Tibial artery (tissue), 4 donors: ENCODE data around the gene VASN.
A peak's percentile ranks its signal among the peaks of the same experiment; 100 is the strongest.
"Not testable (repeated sequence)": the region's sequence is repeated elsewhere in the genome, so short reads cannot be mapped to it uniquely, and the experiment has no call there.

Experiments used
- DNase-seq, 2 donors: peaks; one replicate each; pipeline ENCODE4 v3.0.0-alpha.2; 2019
- H3K27ac ChIP-seq, 2 donors: fragments of 200-600 bp; sonication (generic) in 1 of 2; 1 replicate in 1 of 2; 2 replicates in 1 of 2; pipeline ENCODE4 v1.5.1; 2018 to 2019; ENCODE audit warnings: mild to moderate bottlenecking in 1 of 2
- H3K27me3 ChIP-seq, 2 donors: fragments of 200-600 bp; sonication (generic) in 1 of 2; one replicate each; pipeline versions ENCODE4 v1.5.1 to v1.6.0; 2016 to 2019
- H3K36me3 ChIP-seq, 3 donors: fragments of 200-600 bp; sonication (generic) in 2 of 3; one replicate each; pipeline ENCODE4 v1.5.1; 2016 to 2019; ENCODE audit warnings: mild to moderate bottlenecking in 2 of 3
- H3K4me1 ChIP-seq, 4 donors: fragments of 200-600 bp; sonication (generic) in 2 of 4; 1 replicate in 3 of 4; 2 replicates in 1 of 4; pipeline ENCODE4 v1.5.1; 2016 to 2019
- H3K4me3 ChIP-seq, 2 donors: fragments of 200-600 bp; sonication (generic) in 1 of 2; 1 replicate in 1 of 2; 2 replicates in 1 of 2; pipeline ENCODE4 v1.5.1; 2018 to 2019; ENCODE audit warnings: mild to moderate bottlenecking in 2 of 2
- H3K9me3 ChIP-seq, 3 donors: fragments of 200-600 bp; sonication (generic) in 1 of 3; one replicate each; pipeline ENCODE4 v1.5.1; 2016 to 2019
- intact Hi-C: fragments of 100-400 bp; cut with DNase I; formaldehyde crosslinking; loops from one replicate; pipeline ENCODE4 v1.15.0; 2023; ENCODE audit warnings: low total_unique reads
- TF ChIP-seq, protein P1 (sequence below), 2 experiments: fragments of 200-600 bp in 1 of 2; fragments of 450-650 bp in 1 of 2; IDR thresholded peaks; one replicate each; pipeline ENCODE4 v1.5.1; 2017 to 2019; ENCODE audit warnings: antibody characterized with exemption in 2 of 2, mild to moderate bottlenecking in 1 of 2, moderate library complexity in 1 of 2

The VASN gene

DNA sequence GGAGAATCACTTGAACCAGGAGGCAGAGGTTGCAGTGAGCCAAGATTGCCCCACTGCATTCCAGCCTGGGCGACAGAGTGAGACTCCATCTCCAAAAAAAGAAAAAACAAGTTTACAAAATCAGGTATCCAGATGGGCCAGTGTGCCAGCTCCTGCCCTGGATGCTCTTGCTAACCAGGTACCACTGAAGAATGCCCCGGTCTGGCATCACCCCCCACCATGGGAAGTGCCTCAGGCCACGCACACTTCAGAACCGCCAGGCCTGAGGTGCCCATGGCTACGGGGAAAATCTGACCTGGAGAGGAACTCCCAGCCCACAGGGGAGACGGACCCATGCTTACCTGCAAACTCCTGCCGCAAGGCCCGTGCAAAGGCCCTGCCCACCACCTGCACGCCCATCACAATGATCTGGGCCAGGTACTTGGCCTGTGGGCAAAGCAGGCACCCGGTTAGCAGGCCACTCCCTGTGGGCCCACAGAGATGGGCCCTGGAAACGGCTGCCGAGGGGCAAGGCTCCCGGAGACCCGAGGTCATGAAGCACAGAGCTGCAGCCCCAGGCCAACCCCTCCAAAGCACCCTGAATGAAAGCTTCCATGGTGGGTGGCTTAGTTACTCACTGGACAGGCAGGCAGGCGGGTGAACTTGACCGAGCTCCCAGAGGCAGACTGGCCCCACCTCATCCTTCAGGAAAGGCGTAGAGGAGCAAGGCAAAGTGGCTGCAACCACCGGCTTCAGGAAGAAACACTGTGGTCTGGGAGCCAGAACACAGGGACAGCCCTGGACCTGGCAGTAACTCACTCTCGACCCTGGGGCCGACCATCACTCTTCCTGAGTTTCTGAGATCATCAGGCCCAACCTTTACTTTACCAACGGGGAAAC is 28.5 kb upstream of the VASN start:
- H3K4me1 ChIP-seq: peaks cover 0 to 23% (median 10%) of the 10 kb centered on the region in 4 donors
- intact Hi-C loops: no loop called here
- DNase-seq: no peak
- peaks cover 0 to 40% (median 24%) of the 10 kb centered on the region in 3 donors for H3K36me3 ChIP-seq
- H3K4me3 ChIP-seq: no peak overlapping the region
- TF ChIP-seq, protein P1, sequence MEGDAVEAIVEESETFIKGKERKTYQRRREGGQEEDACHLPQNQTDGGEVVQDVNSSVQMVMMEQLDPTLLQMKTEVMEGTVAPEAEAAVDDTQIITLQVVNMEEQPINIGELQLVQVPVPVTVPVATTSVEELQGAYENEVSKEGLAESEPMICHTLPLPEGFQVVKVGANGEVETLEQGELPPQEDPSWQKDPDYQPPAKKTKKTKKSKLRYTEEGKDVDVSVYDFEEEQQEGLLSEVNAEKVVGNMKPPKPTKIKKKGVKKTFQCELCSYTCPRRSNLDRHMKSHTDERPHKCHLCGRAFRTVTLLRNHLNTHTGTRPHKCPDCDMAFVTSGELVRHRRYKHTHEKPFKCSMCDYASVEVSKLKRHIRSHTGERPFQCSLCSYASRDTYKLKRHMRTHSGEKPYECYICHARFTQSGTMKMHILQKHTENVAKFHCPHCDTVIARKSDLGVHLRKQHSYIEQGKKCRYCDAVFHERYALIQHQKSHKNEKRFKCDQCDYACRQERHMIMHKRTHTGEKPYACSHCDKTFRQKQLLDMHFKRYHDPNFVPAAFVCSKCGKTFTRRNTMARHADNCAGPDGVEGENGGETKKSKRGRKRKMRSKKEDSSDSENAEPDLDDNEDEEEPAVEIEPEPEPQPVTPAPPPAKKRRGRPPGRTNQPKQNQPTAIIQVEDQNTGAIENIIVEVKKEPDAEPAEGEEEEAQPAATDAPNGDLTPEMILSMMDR (IDR thresholded peaks at IDR 0.05): no peak
- no peaks in the 10 kb centered on the region for H3K27me3 ChIP-seq
- H3K9me3 ChIP-seq: no peaks in the 10 kb centered on the region
- H3K27ac ChIP-seq: no peak overlapping the region

DNA sequence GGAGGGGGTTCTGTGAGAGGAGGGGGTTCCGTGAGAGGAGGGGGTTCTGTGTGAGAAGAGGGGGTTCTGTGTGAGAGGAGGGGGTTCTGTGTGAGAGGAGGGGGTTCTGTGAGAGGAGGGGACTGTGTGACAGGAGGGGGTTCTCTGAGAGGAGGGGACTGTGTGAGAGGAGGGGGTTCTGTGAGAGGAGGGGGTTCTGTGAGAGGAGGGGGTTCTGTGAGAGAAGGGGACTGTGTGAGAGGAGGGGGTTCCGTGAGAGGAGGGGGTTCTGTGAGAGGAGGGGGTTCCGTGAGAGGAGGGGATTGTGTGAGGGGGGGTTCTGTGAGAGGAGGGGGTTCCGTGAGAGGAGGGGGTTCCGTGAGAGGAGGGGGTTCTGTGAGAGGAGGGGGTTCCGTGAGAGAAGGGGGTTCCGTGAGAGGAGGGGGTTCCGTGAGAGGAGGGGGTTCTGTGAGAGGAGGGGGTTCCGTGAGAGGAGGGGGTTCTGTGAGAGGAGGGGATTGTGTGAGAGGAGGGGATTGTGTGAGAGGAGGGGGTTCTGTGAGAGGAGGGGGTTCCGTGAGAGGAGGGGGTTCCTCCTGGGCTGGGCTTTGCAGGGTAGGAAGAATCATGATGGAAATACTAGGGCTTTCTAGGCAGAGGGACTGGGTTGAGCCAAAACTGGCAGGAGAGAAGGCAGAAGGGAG is 27.2 kb upstream of the VASN start:
- Histone ChIP-seq H3K4me1 (peaks cover 0 to 29% (median 15%) of the 10 kb centered on the region in 4 donors), H3K36me3 (peaks cover 0 to 31% (median 13%) of the 10 kb centered on the region in 3 donors)
- intact Hi-C loops, H3K9me3 ChIP-seq, H3K4me3 ChIP-seq, H3K27me3 ChIP-seq, DNase-seq, H3K27ac ChIP-seq: not testable (repeated sequence)

DNA sequence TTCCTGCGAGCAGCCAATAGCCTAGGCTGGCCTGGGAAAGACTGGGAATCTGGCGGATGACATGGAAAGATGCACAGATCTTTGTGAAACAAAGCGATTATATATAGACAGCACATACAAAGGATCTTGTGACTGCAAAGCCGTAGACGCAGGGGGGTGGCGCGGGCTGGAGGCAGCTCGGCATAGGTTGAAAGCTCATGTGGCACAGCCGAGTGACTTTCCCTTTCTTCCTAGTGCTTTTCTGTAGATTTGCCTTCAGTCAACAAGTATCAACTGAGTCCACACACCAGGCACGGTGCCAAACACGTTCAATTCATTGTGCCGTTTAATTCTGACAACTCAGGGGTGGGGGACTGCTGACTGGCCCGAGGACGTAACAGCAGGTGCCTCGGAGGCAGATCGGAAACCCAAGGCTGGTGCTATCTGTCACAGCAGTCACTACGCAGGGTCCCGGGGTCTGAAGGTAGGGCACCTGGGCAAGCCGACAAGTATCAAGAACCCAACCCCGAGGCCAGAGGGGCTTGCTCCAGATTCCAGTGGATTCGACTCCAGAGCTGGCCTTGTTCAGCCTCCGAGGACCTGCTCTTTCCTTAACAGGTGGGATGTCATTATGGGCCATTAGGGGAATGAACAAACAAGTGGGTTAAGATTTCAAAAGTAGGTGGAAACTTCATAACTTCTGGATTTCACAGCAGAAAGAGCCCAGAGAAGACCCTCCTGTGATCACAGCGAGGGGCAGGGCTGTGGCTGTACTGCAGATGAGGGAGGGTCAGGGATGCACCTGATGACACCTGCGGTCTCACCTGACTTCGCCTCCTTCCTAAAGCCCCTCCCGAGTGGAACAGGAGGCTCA is 26.4 kb upstream of the VASN start:
- Histone ChIP-seq H3K4me3 (no peak overlapping the region), H3K9me3 (no peaks in the 10 kb centered on the region), H3K27ac (no peak overlapping the region), H3K36me3 (peaks cover 0 to 29% (median 12%) of the 10 kb centered on the region in 3 donors), H3K27me3 (no peaks in the 10 kb centered on the region), H3K4me1 (peaks cover 0 to 29% (median 17%) of the 10 kb centered on the region in 4 donors)
- TF ChIP-seq, protein P1 (IDR thresholded peaks at IDR 0.05): no peak
- no peak for DNase-seq
- intact Hi-C loops: no loop called here

DNA sequence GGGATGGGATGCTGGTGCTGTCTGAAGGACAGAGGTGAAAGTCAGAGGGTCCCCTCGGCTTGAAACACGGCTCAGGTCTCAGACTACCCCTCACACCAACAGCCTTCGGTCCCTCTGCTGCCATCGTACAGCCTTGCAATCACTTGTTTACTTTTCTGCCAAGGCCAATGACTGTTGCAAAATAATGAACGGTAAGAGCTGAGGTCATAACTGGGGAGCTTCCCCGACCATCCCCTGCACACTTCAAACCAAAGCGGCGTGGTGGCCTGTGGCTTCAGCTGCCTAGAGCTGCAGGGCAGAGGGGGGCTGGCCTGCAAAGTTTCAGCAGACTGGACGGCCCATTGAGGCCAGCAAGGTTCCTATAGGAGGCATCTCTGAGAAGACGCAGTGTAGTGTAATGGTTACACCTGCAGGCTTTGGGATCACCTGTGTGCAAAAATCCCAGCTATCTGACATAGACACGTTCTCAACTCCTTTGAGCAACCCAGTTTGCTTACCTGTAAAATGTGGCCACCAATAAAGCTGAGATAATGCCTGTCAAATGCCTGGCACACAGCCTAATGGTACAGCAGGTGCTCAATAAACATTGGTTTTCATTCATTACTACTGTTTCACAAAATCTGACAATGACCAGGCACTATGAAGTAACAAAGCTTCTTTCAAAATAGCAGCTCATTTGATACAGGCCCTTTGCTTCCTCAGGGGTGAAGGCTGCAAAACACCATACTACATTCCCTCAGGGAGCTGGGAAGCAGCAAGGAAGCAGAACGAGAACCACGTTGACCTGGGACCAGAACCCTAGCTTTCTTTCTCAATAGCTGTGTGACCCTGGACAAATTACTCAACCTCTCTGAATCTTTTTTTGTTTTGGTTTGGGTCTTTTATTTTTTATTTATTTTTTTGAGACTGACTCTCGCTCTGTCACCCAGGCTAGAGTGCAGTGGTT is 25.5 kb upstream of the VASN start:
- H3K36me3 ChIP-seq: peaks cover 0 to 20% (median 3%) of the 10 kb centered on the region in 3 donors
- H3K27ac ChIP-seq: peak overlapping the region in 1 of 2 donors; percentile 32
- no peaks in the 10 kb centered on the region for H3K9me3 ChIP-seq
- DNase-seq: no peak
- H3K4me3 ChIP-seq: no peak overlapping the region
- intact Hi-C loops: no loop called here
- TF ChIP-seq, protein P1 (IDR thresholded peaks at IDR 0.05): no peak
- peaks cover 0 to 32% (median 22%) of the 10 kb centered on the region in 4 donors for H3K4me1 ChIP-seq
- H3K27me3 ChIP-seq: no peaks in the 10 kb centered on the region

DNA sequence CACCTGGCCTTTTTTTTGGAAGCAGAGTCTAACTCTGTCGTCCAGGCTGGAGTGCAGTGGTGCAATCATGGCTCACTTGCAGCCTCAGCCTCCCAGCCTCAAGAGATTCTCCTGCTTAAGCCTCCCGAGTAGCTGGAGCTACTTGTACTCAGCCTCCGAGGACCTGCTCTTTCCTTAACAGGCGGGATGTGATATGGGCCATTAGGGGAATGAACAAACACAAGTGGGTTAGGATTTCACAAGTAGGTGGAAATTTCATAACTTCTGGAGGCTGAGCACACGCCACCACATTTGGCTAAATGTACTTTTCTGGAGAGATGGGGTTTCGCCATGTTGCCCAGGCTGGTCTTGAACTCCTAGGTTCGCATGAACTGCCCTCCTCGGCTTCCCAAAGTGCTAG is 24.6 kb upstream of the VASN start:
- intact Hi-C loops: no loop called here
- TF ChIP-seq, protein P1 (IDR thresholded peaks at IDR 0.05): no peak
- H3K4me3 ChIP-seq: no peak overlapping the region
- H3K27me3 ChIP-seq: no peaks in the 10 kb centered on the region
- H3K36me3 ChIP-seq: peaks cover 0 to 14% (median 0%) of the 10 kb centered on the region in 3 donors
- peak overlapping the region; percentile 5 to 32 for H3K27ac ChIP-seq
- H3K4me1 ChIP-seq: peaks cover 0 to 38% (median 28%) of the 10 kb centered on the region in 4 donors
- no peaks in the 10 kb centered on the region for H3K9me3 ChIP-seq
- DNase-seq: no peak
